ENCODE data around the gene USP14. TPM values are rescaled to one million over a fixed set of nuclear protein-coding genes. Genes with fewer than 3 reads are reported as not detected.

USP14 gene
- total and polyA plus RNA-seq, 2 of the 8 experiments (the other 6 are each of a cell fraction or from before 2014, with no cell fraction given) = 14.8 to 91.1 TPM

DNA sequence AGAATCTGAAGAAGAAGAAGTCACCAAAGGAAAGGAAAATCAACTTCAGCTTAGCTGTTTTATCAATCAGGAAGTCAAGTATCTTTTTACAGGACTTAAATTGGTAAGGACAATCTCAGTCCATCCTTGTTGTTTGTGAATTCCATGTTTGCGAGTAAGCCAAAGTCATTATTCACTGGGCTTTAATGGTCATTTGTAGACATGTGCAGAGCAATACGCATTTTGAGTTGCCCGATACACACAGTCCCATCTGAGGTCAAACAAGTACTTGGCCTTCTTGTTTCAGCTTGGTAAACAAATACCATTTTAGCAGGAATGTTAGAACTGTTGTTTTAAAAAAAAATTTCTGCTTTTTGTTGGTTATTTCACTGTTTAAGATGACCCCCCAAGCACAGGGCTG is 40.9 kb downstream of the USP14 start:
- Histone ChIP-seq H3K23ac (ENCODE audit: insufficient read length) (no peak overlapping the region), H2BK12ac (ENCODE audit: low read depth, low read length) (no peak overlapping the region), H3K9me3 (ENCODE audit: insufficient read depth in 2 of 2, low read depth in 1 of 2, low read length in 1 of 2) (no peaks in the 10 kb centered on the region), H3K56ac (replicated peaks; ENCODE audit: insufficient read length, low read depth, low read length) (no peak overlapping the region), H3K79me2 (ENCODE audit: control insufficient read depth in 1 of 2, insufficient read depth in 2 of 2, low read length in 2 of 2) (no peaks in the 10 kb centered on the region; a peak in 1 of 4 replicates), H3K4me2 (ENCODE audit: insufficient read depth in 1 of 2, low read depth in 2 of 2, low read length in 2 of 2) (no peak overlapping the region), H2AK5ac (ENCODE audit: low read depth, low read length) (no peak overlapping the region), H2BK20ac (ENCODE audit: low read length) (no peak overlapping the region), H3K27me3 (replicated peaks in 1 of 4; ENCODE audit: control insufficient read depth in 3 of 4, extremely low read depth in 1 of 4, insufficient read depth in 3 of 4, low read length in 3 of 4) (no peaks in the 10 kb centered on the region), H4K91ac (replicated peaks; ENCODE audit: insufficient read length, low read length) (no peak overlapping the region), H3K4me1 (replicated peaks in 1 of 4; ENCODE audit: control insufficient read depth in 3 of 4, insufficient read depth in 4 of 4, low read length in 3 of 4) (no peaks in the 10 kb centered on the region), H3K18ac (ENCODE audit: extremely low read depth, low read length) (no peak overlapping the region), H3K79me1 (ENCODE audit: low read depth, low read length) (no peaks in the 10 kb centered on the region), H2BK120ac (replicated peaks; ENCODE audit: low read depth, low read length) (no peak overlapping the region), H3K36me3 (ENCODE audit: control insufficient read depth in 2 of 4, insufficient read depth in 4 of 4, low read length in 3 of 4) (peaks cover 11 to 58% (median 32%) of the 10 kb centered on the region in 4 experiments; a peak in 7 of 8 replicates), H3K4me3 (ENCODE audit: extremely low read depth in 1 of 4, insufficient read depth in 2 of 4, low read depth in 3 of 4, low read length in 4 of 4) (no peak overlapping the region), H2AFZ (ENCODE audit: low read length) (no peak overlapping the region), H4K5ac (ENCODE audit: insufficient read length, low read depth, low read length) (no peak overlapping the region), H3K9ac (replicated peaks in 1 of 4; ENCODE audit: extremely low read depth in 1 of 4, low read depth in 3 of 4, low read length in 3 of 4) (no peak overlapping the region), H3K23me2 (ENCODE audit: low read depth, low read length) (no peaks in the 10 kb centered on the region), H4K8ac (ENCODE audit: extremely low read depth, insufficient read depth, low read length) (no peak overlapping the region), H3K4ac (replicated peaks; ENCODE audit: insufficient read length, low read depth, low read length) (no peak overlapping the region), H4K20me1 (replicated peaks in 1 of 2; ENCODE audit: control insufficient read depth in 1 of 2, insufficient read depth in 2 of 2, low read length in 2 of 2) (no peaks in the 10 kb centered on the region), H3K14ac (ENCODE audit: insufficient read length) (no peak overlapping the region), H3K27ac (ENCODE audit: low read depth, low read length) (no peak overlapping the region), H2BK15ac (ENCODE audit: low read length) (no peak overlapping the region), H2BK5ac (ENCODE audit: low read depth, low read length) (no peak overlapping the region)
- FAIRE-seq = no peak
- CTCF ChIA-PET (ENCODE audit: partially characterized antibody) = interaction anchor here (0.8 kb wide), 1 partner anchor 10 kb away, joined by 3 read pairs; no protein-coding TSS in a partner anchor
- POLR2A ChIA-PET (ENCODE audit: partially characterized antibody) = no interaction called here
- 86% methylated on average over 3 of the region's 3 CpGs; no CpG with 5 or more reads in 1 of the 2 experiments for WGBS, 2 experiments (ENCODE audit: extremely low coverage in 1 of 2, insufficient coverage in 1 of 2, insufficient read length in 1 of 2, insufficient replicate concordance in 2 of 2, low coverage in 1 of 2, low lambda C conversion rate in 2 of 2, missing lambda C conversion rate in 1 of 2)
- no peak for TF ChIP-seq SAP30 (IDR thresholded peaks at IDR 0.05; ENCODE audit: insufficient read depth, insufficient replicate concordance, low read length)
- TF ChIP-seq, protein P1, sequence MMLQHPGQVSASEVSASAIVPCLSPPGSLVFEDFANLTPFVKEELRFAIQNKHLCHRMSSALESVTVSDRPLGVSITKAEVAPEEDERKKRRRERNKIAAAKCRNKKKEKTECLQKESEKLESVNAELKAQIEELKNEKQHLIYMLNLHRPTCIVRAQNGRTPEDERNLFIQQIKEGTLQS (IDR thresholded peaks at IDR 0.05; ENCODE audit: insufficient read depth, low read depth, low read length) = no peak
- TF ChIP-seq, protein P2, sequence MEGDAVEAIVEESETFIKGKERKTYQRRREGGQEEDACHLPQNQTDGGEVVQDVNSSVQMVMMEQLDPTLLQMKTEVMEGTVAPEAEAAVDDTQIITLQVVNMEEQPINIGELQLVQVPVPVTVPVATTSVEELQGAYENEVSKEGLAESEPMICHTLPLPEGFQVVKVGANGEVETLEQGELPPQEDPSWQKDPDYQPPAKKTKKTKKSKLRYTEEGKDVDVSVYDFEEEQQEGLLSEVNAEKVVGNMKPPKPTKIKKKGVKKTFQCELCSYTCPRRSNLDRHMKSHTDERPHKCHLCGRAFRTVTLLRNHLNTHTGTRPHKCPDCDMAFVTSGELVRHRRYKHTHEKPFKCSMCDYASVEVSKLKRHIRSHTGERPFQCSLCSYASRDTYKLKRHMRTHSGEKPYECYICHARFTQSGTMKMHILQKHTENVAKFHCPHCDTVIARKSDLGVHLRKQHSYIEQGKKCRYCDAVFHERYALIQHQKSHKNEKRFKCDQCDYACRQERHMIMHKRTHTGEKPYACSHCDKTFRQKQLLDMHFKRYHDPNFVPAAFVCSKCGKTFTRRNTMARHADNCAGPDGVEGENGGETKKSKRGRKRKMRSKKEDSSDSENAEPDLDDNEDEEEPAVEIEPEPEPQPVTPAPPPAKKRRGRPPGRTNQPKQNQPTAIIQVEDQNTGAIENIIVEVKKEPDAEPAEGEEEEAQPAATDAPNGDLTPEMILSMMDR (IDR thresholded peaks at IDR 0.05; ENCODE audit: control extremely low read depth in 1 of 3, insufficient read depth in 1 of 3, low read depth in 1 of 3, low read length in 3 of 3) = no peak
- no peak for TF ChIP-seq RXRA (IDR thresholded peaks at IDR 0.05; ENCODE audit: insufficient read depth, low read depth, low read length)
- DNase-seq (ENCODE audit: low read depth in 1 of 2, low spot score in 2 of 2) = no peak
